SK-N-SH (cell line): ENCODE measurements around the gene ANXA7.

Experiments
- CHD2 ChIP-seq: fragments of 150-350 bp; IDR thresholded peaks from 2 replicates; pipeline ENCODE4 v1.6.1; 2018; ENCODE audit warnings: low read length; ENCODE audit not compliant: partially characterized antibody
- GABPA ChIP-seq: IDR thresholded peaks from 2 replicates; pipeline ENCODE4 v1.4.0; 2012; ENCODE audit warnings: low read depth, mild to moderate bottlenecking
- NFIC ChIP-seq: IDR thresholded peaks from 2 replicates; pipeline ENCODE4 v1.4.0; 2012; ENCODE audit warnings: borderline replicate concordance
- POLR2AphosphoS5 ChIP-seq: IDR thresholded peaks from 2 replicates; pipeline ENCODE4 v1.6.1; 2012; ENCODE audit warnings: low read depth, low read length
- RAD21 ChIP-seq: IDR thresholded peaks from 2 replicates; pipeline ENCODE4 v1.6.1; 2012; ENCODE audit warnings: mild to moderate bottlenecking, low read length
- RFX5 ChIP-seq: IDR thresholded peaks from 2 replicates; pipeline ENCODE4 v1.6.1; 2012; ENCODE audit warnings: mild to moderate bottlenecking, improper control_type of control experiment, low read length
- SMC3 ChIP-seq: IDR thresholded peaks from 2 replicates; pipeline ENCODE4 v1.6.1; 2012; ENCODE audit warnings: low read depth, low read length, improper control_type of control experiment
- TF ChIP-seq, protein P1 (sequence below): fragments of 200-600 bp; sonication (generic); IDR thresholded peaks from 2 replicates; pipeline ENCODE4 v1.6.1; 2017; ENCODE audit warnings: antibody characterized with exemption, mild to moderate bottlenecking, moderate library complexity
- TF ChIP-seq, protein P2 (sequence below): IDR thresholded peaks from 2 replicates; pipeline ENCODE4 v1.6.1; 2012; ENCODE audit warnings: mild to moderate bottlenecking, low read depth, low read length, moderate library complexity

DNA sequence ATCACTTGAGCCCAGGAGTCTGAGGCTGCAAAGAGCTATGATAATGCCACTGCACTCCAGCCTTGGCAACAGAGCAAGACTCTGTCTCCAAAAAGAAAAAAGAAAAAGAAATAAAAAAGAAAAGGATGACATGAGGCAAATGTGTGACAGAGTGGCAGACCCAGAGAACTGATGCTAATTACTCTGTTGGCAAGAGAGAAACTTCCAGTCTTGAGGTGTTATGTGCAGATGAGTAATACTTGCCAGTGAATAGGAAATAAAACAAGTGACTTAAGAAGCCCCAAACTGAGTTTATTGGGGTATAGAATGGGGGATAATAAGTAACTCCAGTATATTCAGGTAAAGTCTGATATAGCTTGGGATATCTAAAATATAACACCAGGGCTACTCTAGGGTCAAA is 9.5 kb upstream of the ANXA7 start:
- TF ChIP-seq SMC3: no peak
- no peak for TF ChIP-seq RAD21
- no peak for TF ChIP-seq RFX5
- no peak for TF ChIP-seq CHD2
- TF ChIP-seq, protein P1, sequence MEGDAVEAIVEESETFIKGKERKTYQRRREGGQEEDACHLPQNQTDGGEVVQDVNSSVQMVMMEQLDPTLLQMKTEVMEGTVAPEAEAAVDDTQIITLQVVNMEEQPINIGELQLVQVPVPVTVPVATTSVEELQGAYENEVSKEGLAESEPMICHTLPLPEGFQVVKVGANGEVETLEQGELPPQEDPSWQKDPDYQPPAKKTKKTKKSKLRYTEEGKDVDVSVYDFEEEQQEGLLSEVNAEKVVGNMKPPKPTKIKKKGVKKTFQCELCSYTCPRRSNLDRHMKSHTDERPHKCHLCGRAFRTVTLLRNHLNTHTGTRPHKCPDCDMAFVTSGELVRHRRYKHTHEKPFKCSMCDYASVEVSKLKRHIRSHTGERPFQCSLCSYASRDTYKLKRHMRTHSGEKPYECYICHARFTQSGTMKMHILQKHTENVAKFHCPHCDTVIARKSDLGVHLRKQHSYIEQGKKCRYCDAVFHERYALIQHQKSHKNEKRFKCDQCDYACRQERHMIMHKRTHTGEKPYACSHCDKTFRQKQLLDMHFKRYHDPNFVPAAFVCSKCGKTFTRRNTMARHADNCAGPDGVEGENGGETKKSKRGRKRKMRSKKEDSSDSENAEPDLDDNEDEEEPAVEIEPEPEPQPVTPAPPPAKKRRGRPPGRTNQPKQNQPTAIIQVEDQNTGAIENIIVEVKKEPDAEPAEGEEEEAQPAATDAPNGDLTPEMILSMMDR: no peak
- no peak for TF ChIP-seq NFIC
- TF ChIP-seq GABPA: no peak
- TF ChIP-seq POLR2AphosphoS5: no peak
- TF ChIP-seq, protein P2, sequence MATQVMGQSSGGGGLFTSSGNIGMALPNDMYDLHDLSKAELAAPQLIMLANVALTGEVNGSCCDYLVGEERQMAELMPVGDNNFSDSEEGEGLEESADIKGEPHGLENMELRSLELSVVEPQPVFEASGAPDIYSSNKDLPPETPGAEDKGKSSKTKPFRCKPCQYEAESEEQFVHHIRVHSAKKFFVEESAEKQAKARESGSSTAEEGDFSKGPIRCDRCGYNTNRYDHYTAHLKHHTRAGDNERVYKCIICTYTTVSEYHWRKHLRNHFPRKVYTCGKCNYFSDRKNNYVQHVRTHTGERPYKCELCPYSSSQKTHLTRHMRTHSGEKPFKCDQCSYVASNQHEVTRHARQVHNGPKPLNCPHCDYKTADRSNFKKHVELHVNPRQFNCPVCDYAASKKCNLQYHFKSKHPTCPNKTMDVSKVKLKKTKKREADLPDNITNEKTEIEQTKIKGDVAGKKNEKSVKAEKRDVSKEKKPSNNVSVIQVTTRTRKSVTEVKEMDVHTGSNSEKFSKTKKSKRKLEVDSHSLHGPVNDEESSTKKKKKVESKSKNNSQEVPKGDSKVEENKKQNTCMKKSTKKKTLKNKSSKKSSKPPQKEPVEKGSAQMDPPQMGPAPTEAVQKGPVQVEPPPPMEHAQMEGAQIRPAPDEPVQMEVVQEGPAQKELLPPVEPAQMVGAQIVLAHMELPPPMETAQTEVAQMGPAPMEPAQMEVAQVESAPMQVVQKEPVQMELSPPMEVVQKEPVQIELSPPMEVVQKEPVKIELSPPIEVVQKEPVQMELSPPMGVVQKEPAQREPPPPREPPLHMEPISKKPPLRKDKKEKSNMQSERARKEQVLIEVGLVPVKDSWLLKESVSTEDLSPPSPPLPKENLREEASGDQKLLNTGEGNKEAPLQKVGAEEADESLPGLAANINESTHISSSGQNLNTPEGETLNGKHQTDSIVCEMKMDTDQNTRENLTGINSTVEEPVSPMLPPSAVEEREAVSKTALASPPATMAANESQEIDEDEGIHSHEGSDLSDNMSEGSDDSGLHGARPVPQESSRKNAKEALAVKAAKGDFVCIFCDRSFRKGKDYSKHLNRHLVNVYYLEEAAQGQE: no peak
